GM21447 (cell line): Measurements from ENCODE around the gene ERF.

Experiments
- ATAC-seq: cut with Tn5 transposase; IDR thresholded peaks from one replicate; pipeline ENCODE4 v1.9.1; 2021; ENCODE audit not compliant: unreplicated experiment

ERF gene

GRCh38 chr19:42287017-42287826 lies 32.3 kb upstream of the ERF start:
- no peak for ATAC-seq

GRCh38 chr19:42286349-42287016 lies 31.6 kb upstream of the ERF start:
- ATAC-seq, result no peak

- no peak for ATAC-seq
Measured at GRCh38 chr19:42285988-42286348, 31.0 kb upstream of the ERF start.

GRCh38 chr19:42285541-42285941 lies 30.6 kb upstream of the ERF start:
- ATAC-seq, result no peak

- ATAC-seq, result no peak
Measured at GRCh38 chr19:42284591-42285341, 29.8 kb upstream of the ERF start.

- peak; percentile 21 for ATAC-seq
Measured at GRCh38 chr19:42284066-42284501, 29.2 kb upstream of the ERF start.

GRCh38 chr19:42283188-42284065 lies 28.5 kb upstream of the ERF start:
- peak; percentile 37 for ATAC-seq

GRCh38 chr19:42282819-42283187 lies 27.9 kb upstream of the ERF start:
- ATAC-seq, result no peak

GRCh38 chr19:42281827-42282762 lies 27.2 kb upstream of the ERF start:
- no peak for ATAC-seq

GRCh38 chr19:42281146-42281826 lies 26.4 kb upstream of the ERF start:
- no peak for ATAC-seq

- ATAC-seq, result no peak
Measured at GRCh38 chr19:42280815-42281145, 25.9 kb upstream of the ERF start.

- ATAC-seq, result peak; percentile 30
Measured at GRCh38 chr19:42279902-42280814, 25.2 kb upstream of the ERF start.

GRCh38 chr19:42279155-42279901 lies 24.4 kb upstream of the ERF start:
- no peak for ATAC-seq

- no peak for ATAC-seq
Measured at GRCh38 chr19:42278452-42279154, 23.7 kb upstream of the ERF start.

- no peak for ATAC-seq
Measured at GRCh38 chr19:42277821-42278451, 23.0 kb upstream of the ERF start.

GRCh38 chr19:42276821-42277220 lies 21.9 kb upstream of the ERF start:
- ATAC-seq, result no peak

GRCh38 chr19:42276284-42276683 lies 21.4 kb upstream of the ERF start:
- ATAC-seq, result no peak
